ENCODE data around the gene FBLN2. TPM values are rescaled to one million over a fixed set of nuclear protein-coding genes. Genes with fewer than 3 reads are reported as not detected.

The FBLN2 gene
- polyA plus RNA-seq, 1 donor (not counting 4 experiments of a cell fraction or from before 2014, with no cell fraction given): 0.72 TPM

- peaks cover 13% of the 10 kb centered on the region for H3K27me3 ChIP-seq (ENCODE audit: control insufficient read depth, extremely low read depth, insufficient read depth, low read length)
- H3K9me3 ChIP-seq (ENCODE audit: control insufficient read depth, low read depth, low read length): no peaks in the 10 kb centered on the region
- H2AFZ ChIP-seq (ENCODE audit: control insufficient read depth, low read length): no peak overlapping the region
- H3K9me1 ChIP-seq (ENCODE audit: control insufficient read depth, extremely low read depth, insufficient read depth, low read length): no peaks in the 10 kb centered on the region
- peaks cover 4% of the 10 kb centered on the region for H3K4me1 ChIP-seq (ENCODE audit: control insufficient read depth, extremely low read depth, insufficient read depth, low read length)
- FAIRE-seq (no peak), DNase-seq (ENCODE audit: low read depth, low spot score) (no peak)
- dilution Hi-C loops (cut with MboI; ENCODE audit: extremely low pct_ligation_motif_present, low sequenced_read_pairs): no loop called here
- H4K20me1 ChIP-seq (ENCODE audit: control insufficient read depth, extremely low read depth, insufficient read depth, low read length): no peaks in the 10 kb centered on the region
- no peak overlapping the region for H3K27ac ChIP-seq (ENCODE audit: control insufficient read depth, insufficient read depth, low read length)
- H3K4me3 ChIP-seq (ENCODE audit: control insufficient read depth in 2 of 3, extremely low read depth in 1 of 3, insufficient read depth in 2 of 3, low read depth in 1 of 3, low read length in 3 of 3): no peak overlapping the region
- no peak overlapping the region for H3K9ac ChIP-seq (ENCODE audit: control insufficient read depth, extremely low read depth, insufficient read depth, low read length)
- TF ChIP-seq CTCF (optimal IDR thresholded peaks at IDR 0.05 in 1 of 3, IDR thresholded peaks at IDR 0.05 in 1 of 3, conservative IDR thresholded peaks at IDR 0.05 in 1 of 3; ENCODE audit: extremely low read depth in 1 of 3, insufficient read depth in 2 of 3, low read length in 3 of 3) (no peak), EZH2 (IDR thresholded peaks at IDR 0.05; ENCODE audit: low read length) (no peak)
- H3K36me3 ChIP-seq (ENCODE audit: control insufficient read depth in 2 of 2, extremely low read depth in 1 of 2, insufficient read depth in 2 of 2, low read length in 2 of 2): no peaks in the 10 kb centered on the region
- H3K79me2 ChIP-seq (ENCODE audit: control insufficient read depth, insufficient read depth, low read length): no peaks in the 10 kb centered on the region
- no peak overlapping the region for H3K4me2 ChIP-seq (ENCODE audit: control insufficient read depth, extremely low read depth, insufficient read depth, low read depth, low read length)
These were observed 112.2 kb downstream of the FBLN2 start for GRCh38 chr3:13661121-13661520.

- no peak overlapping the region for H3K4me2 ChIP-seq (ENCODE audit: control insufficient read depth, extremely low read depth, insufficient read depth, low read depth, low read length)
- dilution Hi-C loops (cut with MboI; ENCODE audit: extremely low pct_ligation_motif_present, low sequenced_read_pairs): no loop called here
- no peaks in the 10 kb centered on the region for H3K9me3 ChIP-seq (ENCODE audit: control insufficient read depth, low read depth, low read length)
- no peak overlapping the region for H2AFZ ChIP-seq (ENCODE audit: control insufficient read depth, low read length)
- peaks cover 16% of the 10 kb centered on the region for H3K27me3 ChIP-seq (ENCODE audit: control insufficient read depth, extremely low read depth, insufficient read depth, low read length)
- TF ChIP-seq CTCF (optimal IDR thresholded peaks at IDR 0.05 in 1 of 3, IDR thresholded peaks at IDR 0.05 in 1 of 3, conservative IDR thresholded peaks at IDR 0.05 in 1 of 3; ENCODE audit: extremely low read depth in 1 of 3, insufficient read depth in 2 of 3, low read length in 3 of 3) (no peak), EZH2 (IDR thresholded peaks at IDR 0.05; ENCODE audit: low read length) (no peak)
- H3K9me1 ChIP-seq (ENCODE audit: control insufficient read depth, extremely low read depth, insufficient read depth, low read length): no peaks in the 10 kb centered on the region
- no peak overlapping the region for H3K4me3 ChIP-seq (ENCODE audit: control insufficient read depth in 2 of 3, extremely low read depth in 1 of 3, insufficient read depth in 2 of 3, low read depth in 1 of 3, low read length in 3 of 3)
- H3K27ac ChIP-seq (ENCODE audit: control insufficient read depth, insufficient read depth, low read length): no peak overlapping the region
- peaks cover 7% of the 10 kb centered on the region for H3K4me1 ChIP-seq (ENCODE audit: control insufficient read depth, extremely low read depth, insufficient read depth, low read length)
- DNase-seq (ENCODE audit: low read depth, low spot score): no peak
- no peak overlapping the region for H3K9ac ChIP-seq (ENCODE audit: control insufficient read depth, extremely low read depth, insufficient read depth, low read length)
- H4K20me1 ChIP-seq (ENCODE audit: control insufficient read depth, extremely low read depth, insufficient read depth, low read length): no peaks in the 10 kb centered on the region
- no peaks in the 10 kb centered on the region for H3K79me2 ChIP-seq (ENCODE audit: control insufficient read depth, insufficient read depth, low read length)
- no peaks in the 10 kb centered on the region for H3K36me3 ChIP-seq (ENCODE audit: control insufficient read depth in 2 of 2, extremely low read depth in 1 of 2, insufficient read depth in 2 of 2, low read length in 2 of 2)
- no peak for FAIRE-seq
These were observed 113.4 kb downstream of the FBLN2 start for GRCh38 chr3:13662238-13662847.

Data from keratinocyte (primary cell).